ENCODE data around the gene DDX51. TPM values are rescaled to one million over a fixed set of nuclear protein-coding genes. Genes with fewer than 3 reads are reported as not detected.
"Not testable (repeated sequence)": the region's sequence is repeated elsewhere in the genome, so short reads cannot be mapped to it uniquely, and the experiment has no call there.

Gene DDX51
- total RNA-seq, 2 experiments from 2014 or later, result 25.2 to 27.5 TPM

- DNase-seq, result peak; percentile 78
- Mint-ChIP-seq H3K4me1 (no peaks in the 10 kb centered on the region), H3K36me3 (ENCODE audit: low read depth) (no peaks in the 10 kb centered on the region), H3K27me3 (no peaks in the 10 kb centered on the region), H3K9me3 (no peaks in the 10 kb centered on the region), H3K27ac (peak overlapping the region; percentile 9), H3K4me3 (no peak overlapping the region)
- ChIA-PET CTCF (interaction anchor here (0.6 to 1.9 kb wide), 16 partner anchors 9 to 461 kb away, joined by 3 to 14 read pairs (median 4); no protein-coding TSS in a partner anchor), POLR2A (no interaction called here)
Measured at GRCh38 chr12:132153501-132154340, 9.6 kb upstream of the DDX51 start.

DNA sequence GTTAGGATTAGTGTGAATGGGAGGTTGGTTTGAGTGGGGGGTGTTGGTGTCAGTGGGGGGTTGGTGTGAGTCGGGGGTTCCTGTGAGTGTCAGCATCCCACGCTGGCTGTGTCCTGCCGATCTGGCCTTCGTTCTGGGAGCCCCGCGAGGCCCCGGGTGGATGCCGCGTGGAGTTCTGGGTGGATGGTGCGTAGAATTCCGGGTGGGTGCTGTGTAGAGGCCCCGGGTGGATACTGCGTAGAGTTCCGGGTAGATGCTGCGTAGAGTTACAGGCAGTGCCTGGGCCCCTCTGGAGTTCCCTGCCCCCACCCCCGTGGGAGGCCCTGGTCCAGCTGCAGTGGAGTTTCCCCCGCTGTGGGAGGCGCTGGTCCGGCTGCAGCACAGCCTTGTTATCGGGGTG lies 8.8 kb upstream of the DDX51 start:
- H3K9me3 Mint-ChIP-seq, result no peaks in the 10 kb centered on the region
- H3K27me3 Mint-ChIP-seq, result no peaks in the 10 kb centered on the region
- ChIA-PET POLR2A (no interaction called here), CTCF (interaction anchor here (1.0 to 1.9 kb wide), 9 partner anchors 8 to 462 kb away, joined by 3 to 14 read pairs (median 7); no protein-coding TSS in a partner anchor)
- H3K27ac Mint-ChIP-seq, result no peak overlapping the region
- no peaks in the 10 kb centered on the region for H3K4me1 Mint-ChIP-seq
- no peak for DNase-seq
- H3K4me3 Mint-ChIP-seq, result no peak overlapping the region
- peaks cover 2% of the 10 kb centered on the region for H3K36me3 Mint-ChIP-seq (ENCODE audit: low read depth)

- Mint-ChIP-seq H3K36me3 (ENCODE audit: low read depth) (peaks cover 2% of the 10 kb centered on the region), H3K9me3 (no peaks in the 10 kb centered on the region), H3K4me1 (no peaks in the 10 kb centered on the region), H3K4me3 (no peak overlapping the region), H3K27me3 (no peaks in the 10 kb centered on the region), H3K27ac (no peak overlapping the region)
- CTCF ChIA-PET, result interaction anchor here (1.7 to 1.9 kb wide), 2 partner anchors 10 to 13 kb away, joined by 7 to 14 read pairs; no protein-coding TSS in a partner anchor
- no peak for DNase-seq
- POLR2A ChIA-PET, result no interaction called here
Measured at GRCh38 chr12:132152411-132152821, 8.3 kb upstream of the DDX51 start.

- Mint-ChIP-seq H3K27me3 (no peaks in the 10 kb centered on the region), H3K27ac (no peak overlapping the region), H3K4me3 (no peak overlapping the region), H3K9me3 (no peaks in the 10 kb centered on the region), H3K4me1 (no peaks in the 10 kb centered on the region), H3K36me3 (ENCODE audit: low read depth) (peaks cover 2% of the 10 kb centered on the region)
- POLR2A ChIA-PET, result no interaction called here
- CTCF ChIA-PET, result interaction anchor here (0.6 kb wide), 1 partner anchor 87 kb away, joined by 3 read pairs; no protein-coding TSS in a partner anchor
- DNase-seq, result no peak
Measured at GRCh38 chr12:132151766-132152410, 7.8 kb upstream of the DDX51 start.

GRCh38 chr12:132151145-132151765 lies 7.1 kb upstream of the DDX51 start:
- Mint-ChIP-seq H3K27ac (no peak overlapping the region), H3K4me1 (peaks cover 5% of the 10 kb centered on the region), H3K9me3 (no peaks in the 10 kb centered on the region), H3K27me3 (no peaks in the 10 kb centered on the region), H3K4me3 (no peak overlapping the region), H3K36me3 (ENCODE audit: low read depth) (peaks cover 2% of the 10 kb centered on the region)
- no peak for DNase-seq
- POLR2A ChIA-PET, result no interaction called here
- CTCF ChIA-PET, result interaction anchor here (0.6 kb wide), 1 partner anchor 87 kb away, joined by 3 read pairs; no protein-coding TSS in a partner anchor

DNA sequence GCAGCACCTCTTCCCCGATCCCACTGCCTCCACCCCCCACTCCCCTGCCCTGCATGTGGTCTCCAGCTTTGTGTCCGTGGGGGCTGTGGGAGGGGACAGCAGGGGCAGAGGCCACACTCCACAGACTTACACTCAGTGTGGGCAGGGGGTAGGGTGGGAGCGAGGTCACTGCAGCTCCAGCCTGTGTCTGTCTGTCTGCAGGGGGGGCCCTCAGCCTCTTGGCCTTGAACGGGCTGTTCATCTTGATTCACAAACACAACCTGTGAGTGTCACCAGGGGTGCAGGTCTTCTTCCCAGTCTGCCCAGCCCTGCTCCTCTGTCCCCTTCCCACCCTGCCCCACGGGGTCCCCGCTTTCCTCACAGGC lies 6.6 kb upstream of the DDX51 start:
- DNase-seq, result no peak
- H3K27ac Mint-ChIP-seq, result no peak overlapping the region
- POLR2A ChIA-PET, result no interaction called here
- H3K36me3 Mint-ChIP-seq (ENCODE audit: low read depth), result peaks cover 2% of the 10 kb centered on the region
- H3K4me1 Mint-ChIP-seq, result peaks cover 10% of the 10 kb centered on the region
- CTCF ChIA-PET, result no interaction called here
- no peaks in the 10 kb centered on the region for H3K27me3 Mint-ChIP-seq
- H3K9me3 Mint-ChIP-seq, result no peaks in the 10 kb centered on the region
- H3K4me3 Mint-ChIP-seq, result no peak overlapping the region

GRCh38 chr12:132149526-132149925 lies 5.4 kb upstream of the DDX51 start:
- H3K36me3 Mint-ChIP-seq (ENCODE audit: low read depth); H3K9me3 Mint-ChIP-seq; DNase-seq; CTCF ChIA-PET; H3K27me3 Mint-ChIP-seq; H3K27ac Mint-ChIP-seq; POLR2A ChIA-PET; H3K4me3 Mint-ChIP-seq: not testable (repeated sequence)
- peaks cover 21% of the 10 kb centered on the region for H3K4me1 Mint-ChIP-seq

GRCh38 chr12:132148368-132149045 lies 4.4 kb upstream of the DDX51 start:
- Mint-ChIP-seq H3K36me3 (ENCODE audit: low read depth) (peaks cover 5% of the 10 kb centered on the region), H3K4me1 (peaks cover 23% of the 10 kb centered on the region), H3K27me3 (no peaks in the 10 kb centered on the region), H3K4me3 (no peak overlapping the region), H3K9me3 (no peaks in the 10 kb centered on the region), H3K27ac (no peak overlapping the region)
- POLR2A ChIA-PET, result no interaction called here
- no peak for DNase-seq
- CTCF ChIA-PET, result no interaction called here

GRCh38 chr12:132147423-132148367 lies 3.6 kb upstream of the DDX51 start:
- Mint-ChIP-seq H3K9me3 (no peaks in the 10 kb centered on the region), H3K27me3 (no peaks in the 10 kb centered on the region), H3K4me1 (peaks cover 29% of the 10 kb centered on the region), H3K27ac (no peak overlapping the region), H3K4me3 (no peak overlapping the region), H3K36me3 (ENCODE audit: low read depth) (peaks cover 5% of the 10 kb centered on the region)
- DNase-seq, result no peak
- ChIA-PET POLR2A (no interaction called here), CTCF (interaction anchor here (0.9 kb wide), 1 partner anchor 42 kb away, joined by 3 read pairs; no protein-coding TSS in a partner anchor)

DNA sequence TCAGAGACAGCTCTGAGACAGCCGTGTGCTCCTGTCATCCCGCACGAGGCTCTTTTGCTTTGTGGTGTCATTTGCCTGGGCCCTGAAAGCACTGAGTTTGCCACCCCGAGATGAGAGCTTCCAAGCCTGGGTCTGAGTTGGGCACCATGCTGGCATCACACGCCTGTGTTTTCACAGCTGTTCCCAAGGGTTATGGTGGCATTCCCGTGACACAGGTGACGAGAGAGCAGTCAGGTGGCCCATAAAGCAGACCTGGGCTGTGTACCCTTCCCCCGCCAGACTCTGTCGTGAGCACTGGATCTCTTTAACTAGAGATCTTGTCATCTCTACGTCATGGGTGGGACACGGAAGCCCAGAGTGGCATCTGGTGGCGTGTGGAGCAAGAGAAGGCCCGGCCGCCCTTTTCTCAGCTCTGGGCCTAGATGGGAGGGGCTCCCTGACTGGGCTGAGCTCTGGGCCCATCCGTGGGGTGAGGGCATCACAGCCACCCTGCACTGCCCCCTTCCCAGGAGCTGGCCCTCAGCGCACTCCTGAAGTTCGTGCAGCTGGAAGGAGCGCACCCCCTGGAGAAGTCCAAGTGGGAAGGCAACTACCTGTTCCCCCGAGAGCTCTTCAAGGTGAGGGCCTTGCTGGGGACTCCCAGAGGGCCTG lies 2.8 kb upstream of the DDX51 start:
- ChIA-PET POLR2A (no interaction called here), CTCF (interaction anchor here (0.9 kb wide), 1 partner anchor 42 kb away, joined by 3 read pairs; no protein-coding TSS in a partner anchor)
- Mint-ChIP-seq H3K36me3 (ENCODE audit: low read depth) (peaks cover 5% of the 10 kb centered on the region), H3K27me3 (no peaks in the 10 kb centered on the region), H3K27ac (no peak overlapping the region), H3K4me3 (no peak overlapping the region), H3K9me3 (no peaks in the 10 kb centered on the region), H3K4me1 (peaks cover 33% of the 10 kb centered on the region)
- no peak for DNase-seq

DNA sequence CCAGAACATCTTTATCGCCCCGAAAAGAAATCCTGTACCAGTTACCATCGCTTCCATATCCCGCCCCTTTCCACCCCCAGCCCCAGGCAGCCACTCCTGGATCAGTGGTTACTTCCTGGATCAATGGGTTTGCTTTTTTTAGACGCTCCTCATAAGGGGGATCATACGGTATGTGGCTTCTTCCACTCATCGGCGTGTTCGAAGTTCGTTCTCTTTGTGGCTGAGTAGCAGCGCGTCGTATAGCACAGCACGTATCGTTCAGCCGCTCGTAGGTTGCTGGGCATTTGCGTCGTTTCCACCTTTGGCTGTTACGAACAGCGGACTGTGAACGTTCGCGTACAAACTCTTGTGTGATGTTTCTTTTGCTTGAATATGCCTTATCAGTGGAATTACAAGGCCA lies 2.0 kb upstream of the DDX51 start:
- DNase-seq, result no peak
- peaks cover 33% of the 10 kb centered on the region for H3K4me1 Mint-ChIP-seq
- POLR2A ChIA-PET, result no interaction called here
- no peaks in the 10 kb centered on the region for H3K9me3 Mint-ChIP-seq
- CTCF ChIA-PET, result interaction anchor here (1.0 kb wide), 1 partner anchor 416 kb away, joined by 3 read pairs; no protein-coding TSS in a partner anchor
- no peaks in the 10 kb centered on the region for H3K27me3 Mint-ChIP-seq
- H3K36me3 Mint-ChIP-seq (ENCODE audit: low read depth), result peaks cover 5% of the 10 kb centered on the region
- peak overlapping the region; percentile 92 for H3K27ac Mint-ChIP-seq
- H3K4me3 Mint-ChIP-seq, result peak overlapping the region; percentile 93
